Nephron (organoid): ENCODE measurements around the gene PCOLCE2.

ENCODE experiments used
- H3K27ac Mint-ChIP-seq, 3 experiments: 2 replicates each; pipeline ENCODE4 v1.8.0; 2020; ENCODE audit warnings: mixed read lengths in 3 of 3, mild to moderate bottlenecking in 2 of 3, moderate library complexity in 1 of 3
- H3K27me3 Mint-ChIP-seq: 2 replicates; pipeline ENCODE4 v1.8.0; 2021; ENCODE audit warnings: low read depth, mild to moderate bottlenecking, moderate library complexity, mixed read lengths
- H3K36me3 Mint-ChIP-seq: 2 replicates; pipeline ENCODE4 v1.8.0; 2020; ENCODE audit warnings: low read depth, mixed read lengths
- H3K4me1 Mint-ChIP-seq: 2 replicates; pipeline ENCODE4 v1.8.0; 2020; ENCODE audit warnings: mixed read lengths
- H3K4me3 Mint-ChIP-seq, 3 experiments: 2 replicates each; pipeline ENCODE4 v1.8.0; 2020; ENCODE audit warnings: mild to moderate bottlenecking in 3 of 3, mixed read lengths in 3 of 3, moderate library complexity in 2 of 3
- H3K9me3 Mint-ChIP-seq: 2 replicates; pipeline ENCODE4 v1.8.0; 2020; ENCODE audit warnings: mixed read lengths
- CTCF ChIP-seq, 3 experiments: fragments of 200-600 bp; sonication (generic); IDR thresholded peaks; one replicate each; pipeline ENCODE4 v1.5.0; 2021; ENCODE audit warnings: antibody characterized with exemption in 3 of 3; ENCODE audit not compliant: unreplicated experiment in 3 of 3

The PCOLCE2 gene

GRCh38 chr3:142819179-142819578 lies 69.7 kb downstream of the PCOLCE2 start:
- no peak overlapping the region for H3K4me3 Mint-ChIP-seq
- H3K27me3 Mint-ChIP-seq, result peaks cover 6% of the 10 kb centered on the region
- H3K9me3 Mint-ChIP-seq, result no peaks in the 10 kb centered on the region
- H3K4me1 Mint-ChIP-seq, result peaks cover 5% of the 10 kb centered on the region
- H3K36me3 Mint-ChIP-seq, result no peaks in the 10 kb centered on the region
- H3K27ac Mint-ChIP-seq, result no peak overlapping the region
- no peak for TF ChIP-seq CTCF (IDR thresholded peaks at IDR 0.05; ENCODE audit: unreplicated experiment in 3 of 3)

GRCh38 chr3:142818651-142819050 lies 70.2 kb downstream of the PCOLCE2 start:
- H3K4me3 Mint-ChIP-seq, result no peak overlapping the region
- no peaks in the 10 kb centered on the region for H3K36me3 Mint-ChIP-seq
- peaks cover 6% of the 10 kb centered on the region for H3K27me3 Mint-ChIP-seq
- TF ChIP-seq CTCF (IDR thresholded peaks at IDR 0.05; ENCODE audit: unreplicated experiment in 3 of 3), result no peak
- no peak overlapping the region for H3K27ac Mint-ChIP-seq
- H3K9me3 Mint-ChIP-seq, result no peaks in the 10 kb centered on the region
- peaks cover 3% of the 10 kb centered on the region for H3K4me1 Mint-ChIP-seq

- Mint-ChIP-seq H3K27me3 (peaks cover 6% of the 10 kb centered on the region), H3K36me3 (no peaks in the 10 kb centered on the region), H3K4me3 (no peak overlapping the region), H3K9me3 (no peaks in the 10 kb centered on the region), H3K27ac (no peak overlapping the region), H3K4me1 (no peaks in the 10 kb centered on the region)
- no peak for TF ChIP-seq CTCF (IDR thresholded peaks at IDR 0.05; ENCODE audit: unreplicated experiment in 3 of 3)
These were observed 71.0 kb downstream of the PCOLCE2 start for GRCh38 chr3:142817897-142818296.

GRCh38 chr3:142817356-142817755 lies 71.5 kb downstream of the PCOLCE2 start:
- TF ChIP-seq CTCF (IDR thresholded peaks at IDR 0.05; ENCODE audit: unreplicated experiment in 3 of 3), result no peak
- Mint-ChIP-seq H3K36me3 (no peaks in the 10 kb centered on the region), H3K27me3 (peaks cover 6% of the 10 kb centered on the region), H3K9me3 (no peaks in the 10 kb centered on the region), H3K4me1 (no peaks in the 10 kb centered on the region), H3K4me3 (no peak overlapping the region), H3K27ac (no peak overlapping the region)

GRCh38 chr3:142815803-142816202 lies 73.1 kb downstream of the PCOLCE2 start:
- no peaks in the 10 kb centered on the region for H3K27me3 Mint-ChIP-seq
- no peaks in the 10 kb centered on the region for H3K9me3 Mint-ChIP-seq
- no peak overlapping the region for H3K27ac Mint-ChIP-seq
- no peak overlapping the region for H3K4me3 Mint-ChIP-seq
- H3K36me3 Mint-ChIP-seq, result no peaks in the 10 kb centered on the region
- H3K4me1 Mint-ChIP-seq, result no peaks in the 10 kb centered on the region
- TF ChIP-seq CTCF (IDR thresholded peaks at IDR 0.05; ENCODE audit: unreplicated experiment in 3 of 3), result no peak

GRCh38 chr3:142809259-142809658 lies 79.6 kb downstream of the PCOLCE2 start:
- no peaks in the 10 kb centered on the region for H3K27me3 Mint-ChIP-seq
- no peaks in the 10 kb centered on the region for H3K4me1 Mint-ChIP-seq
- TF ChIP-seq CTCF (IDR thresholded peaks at IDR 0.05; ENCODE audit: unreplicated experiment in 3 of 3), result no peak
- H3K27ac Mint-ChIP-seq, result no peak overlapping the region
- H3K4me3 Mint-ChIP-seq, result no peak overlapping the region
- H3K9me3 Mint-ChIP-seq, result no peaks in the 10 kb centered on the region
- peaks cover 13% of the 10 kb centered on the region for H3K36me3 Mint-ChIP-seq
